Upper lobe of left lung (tissue), 4 donors: ENCODE results near the gene SLC6A19.

ENCODE experiments used
- CTCF ChIP-seq, 6 experiments: fragments of 450-650 bp in 4 of 6; fragments of 200-600 bp in 2 of 6; sonication (generic) in 2 of 6; IDR thresholded peaks; one replicate each; pipeline ENCODE4 v1.5.1; 2016 to 2019; ENCODE audit warnings: antibody characterized with exemption in 6 of 6
- EP300 ChIP-seq, 4 donors: sonication (generic); formaldehyde crosslinking; IDR thresholded peaks; one replicate each; pipeline ENCODE4 v1.5.1; 2017; ENCODE audit warnings: antibody characterized with exemption in 4 of 4, control low read depth in 2 of 4
- POLR2A ChIP-seq, 4 donors: fragments of 450-650 bp; IDR thresholded peaks; one replicate each; pipeline ENCODE4 v1.5.1; 2016 to 2017; ENCODE audit warnings: antibody characterized with exemption in 4 of 4, mild to moderate bottlenecking in 2 of 4

- TF ChIP-seq CTCF (IDR thresholded peaks at IDR 0.05), result no peak
- no peak for TF ChIP-seq POLR2A (IDR thresholded peaks at IDR 0.05)
- no peak for TF ChIP-seq EP300 (IDR thresholded peaks at IDR 0.05)
Measured at GRCh38 chr5:1189269-1189668, 12.1 kb upstream of the SLC6A19 start.
